Stimulated activated CD8-positive, alpha-beta memory T cell treated with anti-CD3 and anti-CD28 coated beads, Interleukin-4, amount 100 ng/mL, for 1 hour (primary cell): ENCODE measurements around the gene CCDC126.
"Not testable (repeated sequence)": the region's sequence is repeated elsewhere in the genome, so short reads cannot be mapped to it uniquely, and the experiment has no call there.

Experiments used
- DNase-seq, 2 donors: peaks; one replicate each; pipeline ENCODE4 v3.0.0-alpha.2; 2020; ENCODE audit warnings: low read depth in 2 of 2, low spot score in 1 of 2

The CCDC126 gene

DNA sequence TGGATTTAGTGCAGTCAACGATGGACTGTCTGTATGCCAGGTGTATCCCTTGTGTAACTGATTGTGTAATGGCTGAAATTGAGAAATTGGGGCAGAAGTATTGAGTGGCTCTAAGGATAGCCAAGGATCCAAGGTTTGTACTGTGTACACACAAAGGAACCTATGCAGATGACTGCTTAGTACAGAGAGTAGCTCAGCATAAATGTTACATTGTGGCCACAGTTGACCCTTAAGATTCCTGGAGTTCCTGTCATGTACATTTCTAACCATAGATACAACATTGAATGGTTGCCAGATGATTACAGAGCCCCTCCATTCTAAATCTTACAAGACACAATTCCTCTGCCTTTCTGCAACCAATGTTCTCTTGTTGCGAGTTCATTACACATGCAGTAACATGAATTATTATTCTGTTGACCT lies 25.3 kb downstream of the CCDC126 start:
- DNase-seq, result no peak

DNA sequence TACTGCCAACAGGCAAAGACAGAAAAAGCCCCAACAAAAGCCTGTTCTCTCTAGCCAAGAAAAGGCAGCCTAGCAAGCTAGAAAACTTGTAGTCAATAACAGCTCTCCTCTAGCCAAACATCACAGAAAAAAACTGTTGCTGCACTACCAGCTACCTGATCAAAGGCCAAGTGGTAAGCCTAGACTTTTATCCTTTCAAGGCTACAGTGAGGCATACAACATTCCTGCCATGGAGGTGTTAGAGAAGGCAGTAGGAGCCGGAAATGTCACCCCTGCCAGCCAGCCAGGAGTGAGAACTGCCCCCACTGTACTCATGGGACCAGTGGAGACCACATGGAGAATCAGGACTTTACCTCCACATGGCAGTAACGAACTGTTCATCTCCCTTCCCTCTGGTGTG lies 31.2 kb downstream of the CCDC126 start:
- no peak for DNase-seq

DNA sequence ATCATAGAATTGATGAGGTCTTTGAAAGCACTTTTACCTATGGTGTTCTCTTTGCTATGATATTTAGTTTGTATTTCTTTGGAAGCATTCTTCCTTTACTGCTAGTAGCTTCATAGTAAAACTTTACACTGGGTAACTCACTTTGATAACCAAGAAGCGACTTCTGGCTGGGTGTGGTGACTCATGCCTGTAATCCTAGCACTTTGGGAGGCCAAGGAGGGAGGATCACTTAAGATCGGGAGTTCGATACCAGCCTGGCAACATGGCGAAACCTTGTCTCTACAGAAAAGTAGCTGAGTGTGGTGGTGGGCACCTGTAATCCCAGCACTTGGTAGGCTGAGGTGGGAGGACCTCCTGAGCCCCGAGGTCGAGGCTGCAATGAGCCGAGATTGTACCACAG lies 36.2 kb downstream of the CCDC126 start:
- DNase-seq, result no peak

DNA sequence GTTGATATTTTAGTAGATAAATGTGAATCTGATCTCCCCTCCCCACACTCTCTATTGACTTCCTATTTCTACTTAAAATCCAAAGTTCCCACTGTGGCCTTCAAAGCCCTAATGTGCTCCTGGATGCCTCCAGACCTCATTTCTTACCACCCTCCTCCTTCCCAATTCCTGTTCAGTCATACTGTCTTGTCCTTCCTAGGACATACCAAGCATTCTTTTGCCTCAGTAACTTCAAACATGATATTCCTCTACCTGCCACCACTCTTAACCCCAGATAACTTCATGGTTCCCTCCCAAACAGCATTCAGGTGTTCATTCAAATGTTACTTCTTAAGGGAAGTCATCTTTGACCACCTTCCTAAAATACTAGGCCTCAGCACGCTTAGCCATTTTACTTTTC lies 48.6 kb downstream of the CCDC126 start:
- DNase-seq, result no peak

DNA sequence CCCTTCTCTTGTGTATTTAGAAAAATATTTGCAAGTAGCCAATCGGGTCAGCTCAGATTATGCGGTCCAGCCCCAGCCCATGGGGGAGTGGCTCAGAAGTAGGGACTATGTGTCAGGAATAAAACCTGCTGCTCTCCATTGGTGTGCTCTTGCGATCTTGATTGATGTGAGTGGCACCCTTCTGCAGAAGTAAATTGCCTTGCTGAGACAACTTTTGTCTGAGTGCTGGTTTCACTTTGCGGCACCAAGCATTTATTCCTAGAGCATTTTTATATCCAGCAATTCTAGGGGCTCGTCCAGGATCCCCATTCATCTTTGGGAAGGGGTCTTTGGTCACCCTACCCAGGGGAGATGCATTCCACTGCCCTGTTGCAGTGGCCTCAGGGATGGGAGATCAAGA lies 56.8 kb downstream of the CCDC126 start:
- DNase-seq, result no peak

DNA sequence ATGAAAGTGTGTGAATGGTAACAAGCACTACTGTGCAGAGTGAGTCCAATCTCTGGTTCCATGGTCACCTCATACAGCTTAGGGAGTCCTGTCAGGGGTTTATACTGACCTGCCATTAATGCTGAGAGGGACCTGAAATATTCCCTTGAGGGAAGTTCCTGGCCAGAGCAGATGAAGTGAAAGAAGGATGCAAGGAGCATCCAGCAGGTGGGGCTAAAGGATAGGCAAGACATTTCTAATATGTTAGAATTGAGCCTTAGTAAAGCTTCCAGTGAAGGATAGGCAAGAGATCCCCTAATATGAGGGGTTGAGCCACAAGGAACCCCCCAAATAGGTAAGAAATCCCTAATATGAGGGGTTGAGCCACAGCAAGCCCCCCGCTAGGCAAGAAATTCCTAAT lies 57.3 kb downstream of the CCDC126 start:
- DNase-seq, result no peak

DNA sequence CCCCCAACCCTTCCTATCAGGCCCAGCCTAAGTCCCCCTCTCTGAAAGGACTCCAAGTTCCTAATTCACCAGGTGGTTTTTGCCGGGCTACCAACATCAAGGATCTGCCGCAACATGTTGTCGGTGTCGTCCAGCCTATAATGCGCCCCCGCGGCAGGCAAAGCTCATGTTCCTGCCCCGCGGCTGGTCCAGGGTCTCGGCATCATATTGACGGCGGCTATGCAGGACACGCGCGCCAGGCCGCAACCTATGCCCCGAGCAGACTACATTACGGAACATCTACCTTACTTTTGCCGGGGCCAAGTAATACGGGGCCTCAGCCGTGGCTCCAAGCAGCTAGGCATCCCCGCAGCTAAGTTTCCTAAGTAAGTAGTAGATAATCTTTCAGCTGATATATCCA lies 58.3 kb downstream of the CCDC126 start:
- no peak for DNase-seq

DNA sequence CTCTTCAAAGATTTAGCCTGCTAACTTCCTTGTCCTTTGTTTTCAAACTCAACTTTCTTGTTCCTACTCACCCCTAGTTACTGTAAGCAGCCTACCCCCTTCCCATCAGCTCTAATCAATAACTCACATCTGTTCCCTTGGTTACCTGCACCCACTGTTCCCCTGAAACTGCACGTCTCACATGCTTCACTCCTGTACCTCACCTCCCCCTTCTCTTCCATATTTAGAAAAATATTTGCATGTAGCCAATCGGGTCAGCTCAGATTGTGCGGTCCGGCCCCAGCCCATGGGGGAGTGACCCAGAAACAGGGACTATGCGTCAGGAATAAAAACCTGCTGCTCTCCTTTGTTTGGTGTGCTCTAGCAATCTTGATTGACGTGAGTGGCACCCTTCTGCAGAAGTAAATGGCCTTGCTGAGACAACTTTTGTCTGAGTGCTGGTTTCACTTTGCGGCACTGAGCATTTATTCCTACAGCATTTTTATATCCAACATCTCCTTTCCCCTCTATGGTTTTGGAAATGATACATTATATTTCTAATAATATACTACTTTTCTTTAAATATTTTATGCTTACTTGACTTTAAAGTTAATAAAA lies 61.7 kb downstream of the CCDC126 start:
- no peak for DNase-seq

DNA sequence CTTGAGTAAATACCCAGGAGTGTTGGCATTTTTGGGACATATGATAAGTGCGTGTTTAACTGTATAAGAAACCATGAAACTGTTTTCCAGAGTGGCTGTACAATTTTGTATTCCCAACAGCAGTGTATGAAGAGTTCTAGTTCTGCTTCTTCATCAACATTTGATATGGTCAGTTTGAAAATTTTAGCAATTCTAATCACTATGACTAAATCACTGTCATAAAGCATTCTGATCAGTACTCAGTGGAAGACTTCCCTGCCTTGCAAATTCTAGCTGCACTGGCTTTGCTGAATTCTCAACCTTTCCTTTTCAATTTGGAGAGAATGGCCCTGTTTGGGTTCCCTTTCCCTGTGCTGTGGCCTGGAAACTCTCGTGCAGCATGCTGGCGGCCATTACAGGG lies 64.2 kb downstream of the CCDC126 start:
- no peak for DNase-seq

DNA sequence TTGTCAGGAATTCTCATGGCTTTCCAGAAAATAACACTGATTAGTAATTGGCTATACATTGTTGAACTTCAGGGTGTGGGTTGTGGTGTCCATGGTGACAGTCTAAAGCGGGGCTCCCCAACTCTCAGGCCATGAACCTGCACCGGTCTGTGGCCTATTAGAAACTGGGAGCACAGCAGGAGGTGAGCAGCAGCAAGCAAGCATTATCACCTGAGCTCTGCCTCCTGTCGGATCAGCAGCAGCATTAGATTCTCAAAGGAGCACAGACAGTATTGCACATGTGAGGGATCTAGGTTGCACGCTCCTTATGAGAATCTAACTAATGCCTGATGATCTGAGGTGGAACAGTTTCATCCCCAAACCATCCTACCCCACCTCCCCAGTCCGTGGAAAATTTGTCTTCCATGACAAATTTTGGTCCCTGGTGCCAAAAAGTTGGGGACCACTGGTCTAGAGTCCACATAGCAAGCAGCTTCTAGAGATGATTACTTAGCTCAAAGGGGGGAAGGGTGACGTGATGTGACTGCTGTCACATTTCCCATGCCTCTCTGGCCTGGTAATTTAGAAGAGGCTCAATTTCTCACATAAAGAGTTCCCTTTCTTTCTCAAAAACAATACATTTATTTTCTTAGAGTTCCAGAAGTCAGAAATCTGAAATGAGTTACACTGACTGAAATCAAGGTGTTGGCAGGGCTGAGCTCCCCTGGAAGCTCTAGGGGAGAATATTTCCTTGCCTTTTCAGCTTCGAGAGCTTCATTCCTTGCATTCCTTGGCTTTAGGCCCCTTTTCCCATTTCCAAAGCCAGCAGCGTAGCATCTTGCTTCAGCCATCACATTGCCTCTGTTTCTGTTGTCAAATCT lies 65.2 kb downstream of the CCDC126 start:
- DNase-seq, result no peak

DNA sequence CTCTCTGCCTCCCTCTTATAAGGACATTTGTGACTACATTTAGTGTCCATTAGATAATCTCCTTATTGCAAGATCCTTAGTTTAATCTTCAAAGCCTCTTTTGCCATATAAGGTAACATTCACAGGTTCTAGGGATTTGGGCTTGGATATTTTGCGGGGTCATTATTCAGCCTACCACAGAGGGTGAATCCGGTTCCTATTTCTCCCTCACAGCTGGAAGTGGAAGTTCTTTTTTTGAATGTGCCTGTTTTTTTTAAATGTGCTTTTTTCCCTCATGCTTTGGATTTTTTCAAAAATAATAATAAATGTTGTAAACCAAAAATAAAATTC lies 65.8 kb downstream of the CCDC126 start:
- DNase-seq, result no peak

DNA sequence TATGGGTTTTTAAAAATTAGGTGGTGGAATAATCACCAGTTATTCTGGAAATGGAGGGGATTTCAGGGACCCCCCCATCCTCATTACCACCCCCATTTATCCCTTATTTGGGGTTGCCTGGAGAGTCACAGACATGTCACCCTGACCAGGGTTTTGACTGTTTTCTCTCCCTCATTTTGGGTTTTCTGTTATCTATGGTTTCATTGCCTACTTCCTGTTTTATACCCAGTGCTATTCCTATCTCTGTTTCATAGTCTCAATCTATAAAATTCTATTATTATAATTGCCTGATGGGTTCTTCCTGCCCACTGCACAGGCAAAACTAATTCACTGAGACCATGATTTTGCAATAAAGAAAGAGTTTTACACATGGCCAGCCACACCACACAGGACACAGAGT lies 66.9 kb downstream of the CCDC126 start:
- DNase-seq, result no peak

DNA sequence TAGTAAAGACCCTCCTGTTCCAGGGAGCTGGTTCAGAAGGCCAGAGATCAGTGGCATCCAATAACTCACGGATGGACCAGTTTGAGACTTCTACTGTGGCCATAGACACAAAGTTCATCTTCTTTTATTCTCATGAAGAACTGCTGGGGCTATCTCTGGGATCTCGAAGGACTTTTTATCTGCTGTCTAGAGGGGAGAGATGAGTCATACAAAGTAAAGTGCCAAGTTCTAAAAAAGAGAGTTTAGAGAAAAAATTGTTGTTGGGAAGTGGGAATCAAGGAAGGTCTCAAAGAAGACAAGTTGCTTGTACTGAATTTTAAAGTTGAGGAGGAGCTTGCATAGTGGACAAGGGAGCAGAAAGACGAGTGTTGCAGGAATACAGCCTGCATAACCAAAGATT lies 74.9 kb downstream of the CCDC126 start:
- no peak for DNase-seq

DNA sequence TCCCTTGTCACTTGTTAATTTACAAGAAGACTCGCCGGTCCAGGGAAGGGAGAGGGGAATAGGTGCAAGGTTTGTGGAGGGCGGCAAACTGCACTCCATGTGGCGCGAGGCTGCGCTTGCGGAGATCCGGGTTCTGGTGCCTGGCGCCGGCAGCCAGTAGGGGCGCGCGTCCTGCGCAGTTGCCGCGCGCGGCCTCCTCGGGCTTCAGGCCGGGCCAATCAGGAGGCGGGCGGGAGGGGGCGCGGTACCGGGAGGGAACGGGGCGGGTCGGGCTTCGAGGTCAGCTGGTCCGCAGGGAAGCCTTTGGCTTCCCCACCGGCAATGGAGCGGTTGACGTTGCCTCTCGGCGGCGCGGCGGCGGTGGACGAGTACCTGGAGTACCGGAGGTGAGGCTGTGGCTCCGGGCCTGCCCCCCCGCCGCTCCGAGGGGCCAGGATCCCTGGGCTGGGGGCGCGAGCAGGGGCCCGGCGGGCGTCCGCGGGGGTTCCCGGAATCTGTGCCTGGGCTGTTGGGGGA lies 82.8 kb downstream of the CCDC126 start, which contains the start of gene FAM221A:
Gene FAM221A (plus strand): TSS at position 302 of the 516 bp plus-strand sequence. CDS start 20 bp downstream, at position 322.
- peak; percentile 47 to 69 for DNase-seq

DNA sequence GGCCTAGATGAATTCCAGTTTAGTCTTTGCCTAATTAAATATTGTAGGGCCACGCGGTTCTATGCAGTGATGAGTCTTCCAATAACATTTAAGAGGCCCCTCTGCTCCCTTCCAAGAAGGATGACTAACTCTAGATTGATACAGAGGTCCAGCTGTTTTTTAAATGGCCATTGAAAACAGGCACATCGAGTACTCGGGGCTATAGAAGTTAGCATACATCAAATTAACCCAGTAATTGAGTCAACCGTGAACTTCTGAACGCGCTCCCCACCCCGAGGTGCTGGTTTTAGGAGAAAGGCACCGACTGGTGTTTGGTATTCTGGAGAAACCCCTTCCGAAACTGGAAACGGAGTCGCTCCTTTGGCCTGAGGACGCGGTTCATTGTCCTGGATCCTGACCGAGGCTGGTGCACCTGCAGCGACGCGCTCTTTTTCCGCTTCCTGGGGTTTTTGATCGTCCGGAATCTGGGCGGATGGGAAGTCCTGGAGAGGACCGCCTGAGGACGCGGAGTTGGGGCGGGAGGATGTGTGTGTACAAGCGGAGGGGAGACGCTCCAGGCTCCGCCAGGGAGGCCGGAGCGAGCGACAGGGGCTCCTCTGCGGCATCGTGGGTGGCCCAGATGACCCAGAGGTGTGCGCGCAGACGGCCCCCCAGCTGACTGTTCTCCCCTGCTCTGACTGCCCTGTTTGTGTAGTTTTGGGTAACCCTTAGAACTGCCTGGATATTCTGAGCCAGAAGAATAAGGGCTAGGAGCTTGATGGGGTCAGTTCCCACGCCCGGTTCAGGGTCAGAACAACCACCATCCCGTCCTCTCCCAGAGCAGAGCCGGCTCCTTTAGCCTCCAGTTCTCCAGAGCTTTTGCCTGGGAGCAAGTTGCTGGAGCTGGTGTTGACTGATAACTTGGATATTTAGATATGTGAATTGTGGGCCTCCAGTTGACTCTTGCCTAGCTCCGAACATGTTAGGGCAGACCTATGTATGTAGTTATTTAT lies 83.5 kb downstream of the CCDC126 start:
- no peak for DNase-seq

DNA sequence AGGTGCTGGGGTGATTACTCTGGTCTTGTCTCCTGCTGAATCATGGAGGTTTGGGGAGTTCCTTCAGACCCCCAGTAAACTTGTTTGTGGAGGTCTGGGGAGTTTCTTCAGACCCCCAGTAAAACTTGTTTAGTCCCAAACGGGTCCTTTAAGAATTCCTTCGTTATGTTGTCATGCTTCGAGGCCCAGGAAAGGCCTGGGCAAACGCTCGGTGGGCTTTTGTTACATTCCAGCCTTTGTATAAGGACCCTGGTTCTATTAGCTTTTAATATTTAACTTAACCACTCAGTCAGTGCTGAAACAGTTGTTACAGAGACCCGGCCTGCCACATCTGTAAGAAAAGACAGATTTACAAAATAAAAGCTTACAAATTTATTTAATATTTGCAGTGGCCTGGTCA lies 86.9 kb downstream of the CCDC126 start:
- DNase-seq, result not testable (repeated sequence)

DNA sequence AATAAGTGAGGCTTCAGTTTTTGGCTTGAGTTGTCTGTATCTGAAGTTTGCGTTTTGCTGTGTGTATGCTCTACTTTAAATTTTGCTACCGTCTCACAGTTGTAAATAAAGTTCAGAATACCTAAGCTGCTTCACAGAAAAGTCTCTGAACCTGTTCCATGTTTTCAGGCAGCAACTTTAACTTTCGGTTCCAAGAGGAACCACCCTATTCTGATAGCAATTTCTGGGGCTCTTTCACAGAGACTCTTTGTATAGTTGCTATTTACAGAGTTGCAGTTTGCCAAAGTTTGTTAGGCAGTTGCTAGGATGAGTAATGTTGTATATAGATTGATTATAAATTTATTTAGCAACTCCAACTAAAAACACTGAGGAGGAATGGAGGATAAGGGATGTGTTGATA lies 88.5 kb downstream of the CCDC126 start:
- DNase-seq, result no peak

DNA sequence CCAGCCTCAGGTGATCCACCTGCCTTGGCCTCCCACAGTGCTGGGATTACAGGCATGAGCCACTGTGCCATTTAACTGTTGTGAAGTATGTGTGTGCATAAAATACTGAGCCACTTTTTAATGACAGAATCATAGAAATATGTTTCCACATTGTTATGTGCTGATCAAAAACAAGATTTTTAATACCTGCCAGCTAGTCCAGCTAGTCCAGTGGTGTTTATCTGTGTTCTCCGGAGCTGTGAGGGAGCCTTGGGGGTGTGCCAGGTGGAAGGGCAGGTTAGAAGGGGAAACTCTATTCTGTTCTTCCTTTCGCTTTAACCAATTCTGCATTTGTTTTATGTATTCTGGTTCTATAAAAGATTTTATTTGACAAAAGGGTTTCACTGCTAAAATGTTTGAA lies 89.8 kb downstream of the CCDC126 start:
- no peak for DNase-seq

DNA sequence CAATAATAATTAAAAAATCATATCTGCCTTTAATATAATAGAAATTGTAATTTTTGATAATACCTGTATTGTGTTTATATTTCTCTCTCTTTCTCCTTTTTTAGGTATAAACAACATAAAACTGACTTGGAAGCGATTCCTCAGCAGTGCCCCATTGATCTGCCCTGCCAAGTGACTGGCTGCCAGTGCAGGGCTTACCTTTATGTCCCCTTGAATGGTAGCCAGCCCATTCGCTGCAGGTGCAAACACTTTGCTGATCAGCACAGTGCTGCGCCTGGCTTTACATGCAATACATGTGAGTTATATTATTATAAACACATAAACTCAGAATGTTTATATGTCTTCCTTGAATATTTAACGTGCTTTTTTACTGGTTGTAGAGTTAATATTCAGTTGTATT lies 92.0 kb downstream of the CCDC126 start:
- no peak for DNase-seq

DNA sequence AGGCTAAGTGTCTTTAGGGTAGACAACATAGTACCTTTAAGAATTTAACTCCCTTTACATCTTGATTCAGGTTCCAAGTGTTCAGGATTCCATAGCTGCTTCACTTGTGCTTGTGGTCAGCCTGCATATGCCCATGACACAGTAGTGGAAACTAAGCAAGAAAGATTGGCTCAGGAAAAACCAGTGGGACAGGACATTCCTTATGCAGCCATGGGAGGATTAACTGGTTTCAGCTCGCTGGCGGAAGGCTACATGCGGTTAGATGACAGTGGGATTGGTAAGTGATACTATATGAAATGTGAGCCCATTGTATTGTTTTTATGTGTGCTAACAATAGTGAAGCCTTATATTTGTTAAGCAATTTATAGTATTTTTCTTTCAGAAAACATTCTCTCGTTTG lies 94.1 kb downstream of the CCDC126 start:
- DNase-seq, result no peak

DNA sequence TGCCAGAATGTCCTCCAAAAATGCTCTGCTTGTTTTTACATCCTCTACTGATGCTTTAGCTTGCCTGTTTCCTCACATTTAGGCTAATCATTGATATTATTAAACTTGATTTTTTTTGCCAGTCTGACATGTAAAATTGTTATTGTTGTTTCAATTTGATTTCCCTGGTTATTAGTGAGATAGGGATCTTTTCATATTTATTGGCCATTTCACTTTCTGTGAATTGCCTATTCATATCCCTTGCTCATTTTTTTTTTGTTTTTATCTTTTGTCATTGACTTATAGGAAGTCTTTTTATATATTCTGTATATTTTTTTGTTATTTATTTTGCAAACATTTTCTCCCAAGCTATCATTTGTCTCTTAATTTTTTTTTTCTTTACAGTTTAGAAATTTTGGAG lies 96.0 kb downstream of the CCDC126 start:
- DNase-seq, result no peak
